Stomach (tissue), 4 donors: ENCODE data around the gene ACOX2.

Experiments
- CTCF ChIP-seq, 7 experiments: fragments of 450-650 bp in 4 of 7; fragments of 200-600 bp in 3 of 7; sonication (generic) in 3 of 7; IDR thresholded peaks; one replicate each; pipeline ENCODE4 v1.5.1; 2016 to 2019; ENCODE audit warnings: antibody characterized with exemption in 7 of 7, control low read depth in 2 of 7, mild to moderate bottlenecking in 1 of 7
- POLR2A ChIP-seq, 4 donors: fragments of 450-650 bp; IDR thresholded peaks; one replicate each; pipeline ENCODE4 v1.6.1; 2016; ENCODE audit warnings: antibody characterized with exemption in 4 of 4, control low read depth in 2 of 4, mild to moderate bottlenecking in 1 of 4, moderate library complexity in 1 of 4
- POLR2AphosphoS5 ChIP-seq, 3 donors: sonication (generic); formaldehyde crosslinking; IDR thresholded peaks; one replicate each; pipeline ENCODE4 v1.6.1; 2016; ENCODE audit warnings: antibody characterized with exemption in 3 of 3

- TF ChIP-seq CTCF (IDR thresholded peaks at IDR 0.05) (no peak), POLR2AphosphoS5 (IDR thresholded peaks at IDR 0.05) (no peak), POLR2A (IDR thresholded peaks at IDR 0.05) (no peak)
Observed at GRCh38 chr3:58578873-58579272, 41.9 kb upstream of the ACOX2 start.
